Measurements from ENCODE around the gene STT3B.
A peak's percentile ranks its signal among the peaks of the same experiment; 100 is the strongest.
"Not testable (repeated sequence)": the region's sequence is repeated elsewhere in the genome, so short reads cannot be mapped to it uniquely, and the experiment has no call there.

STT3B gene

GRCh38 chr3:31532587-31533168 lies at the start of gene STT3B:
Gene STT3B (plus strand): TSS chr3:31532925. CDS start chr3:31532999, 74 bp downstream.
- peak; percentile 58 to 82 (median 70) for DNase-seq (ENCODE audit: low read depth in 3 of 3)

GRCh38 chr3:31483776-31484175 lies 48.9 kb upstream of the STT3B start:
- no peak for DNase-seq (ENCODE audit: low read depth in 3 of 3)

GRCh38 chr3:31485196-31485595 lies 47.5 kb upstream of the STT3B start:
- no peak for DNase-seq (ENCODE audit: low read depth in 3 of 3)

- DNase-seq (ENCODE audit: low read depth in 3 of 3) = no peak
Observed at GRCh38 chr3:31486865-31487533, 45.7 kb upstream of the STT3B start.

GRCh38 chr3:31488475-31489017 lies 44.2 kb upstream of the STT3B start:
- no peak for DNase-seq (ENCODE audit: low read depth in 3 of 3)

GRCh38 chr3:31490502-31490901 lies 42.2 kb upstream of the STT3B start:
- no peak for DNase-seq (ENCODE audit: low read depth in 3 of 3)

GRCh38 chr3:31491660-31492059 lies 41.1 kb upstream of the STT3B start:
- DNase-seq (ENCODE audit: low read depth in 3 of 3) = no peak

- no peak for DNase-seq (ENCODE audit: low read depth in 3 of 3)
Observed at GRCh38 chr3:31493149-31493548, 39.6 kb upstream of the STT3B start.

- no peak for DNase-seq (ENCODE audit: low read depth in 3 of 3)
Observed at GRCh38 chr3:31495971-31496665, 36.6 kb upstream of the STT3B start.

GRCh38 chr3:31498791-31499190 lies 33.9 kb upstream of the STT3B start:
- no peak for DNase-seq (ENCODE audit: low read depth in 3 of 3)

- DNase-seq (ENCODE audit: low read depth in 3 of 3) = no peak
Observed at GRCh38 chr3:31499281-31499680, 33.4 kb upstream of the STT3B start.

- DNase-seq (ENCODE audit: low read depth in 3 of 3) = no peak
Observed at GRCh38 chr3:31502803-31503221, 29.9 kb upstream of the STT3B start.

- DNase-seq (ENCODE audit: low read depth in 3 of 3) = no peak
Observed at GRCh38 chr3:31503456-31503855, 29.3 kb upstream of the STT3B start.

- no peak for DNase-seq (ENCODE audit: low read depth in 3 of 3)
Observed at GRCh38 chr3:31504230-31504629, 28.5 kb upstream of the STT3B start.

- no peak for DNase-seq (ENCODE audit: low read depth in 3 of 3)
Observed at GRCh38 chr3:31505371-31506048, 27.2 kb upstream of the STT3B start.

- DNase-seq (ENCODE audit: low read depth in 3 of 3) = not testable (repeated sequence)
Observed at GRCh38 chr3:31506515-31506914, 26.2 kb upstream of the STT3B start.

- no peak for DNase-seq (ENCODE audit: low read depth in 3 of 3)
Observed at GRCh38 chr3:31508452-31509146, 24.1 kb upstream of the STT3B start.

GRCh38 chr3:31509147-31509728 lies 23.5 kb upstream of the STT3B start:
- no peak for DNase-seq (ENCODE audit: low read depth in 3 of 3)

- DNase-seq (ENCODE audit: low read depth in 3 of 3) = no peak
Observed at GRCh38 chr3:31514570-31514969, 18.2 kb upstream of the STT3B start.

GRCh38 chr3:31515486-31516284 lies 17.0 kb upstream of the STT3B start:
- no peak for DNase-seq (ENCODE audit: low read depth in 3 of 3)
